ENCODE data around the gene KMT2E. TPM values are rescaled to one million over a fixed set of nuclear protein-coding genes. Genes with fewer than 3 reads are reported as not detected.

KMT2E gene
- total RNA-seq, 1 experiment from 2014 or later = 49.7 TPM

DNA sequence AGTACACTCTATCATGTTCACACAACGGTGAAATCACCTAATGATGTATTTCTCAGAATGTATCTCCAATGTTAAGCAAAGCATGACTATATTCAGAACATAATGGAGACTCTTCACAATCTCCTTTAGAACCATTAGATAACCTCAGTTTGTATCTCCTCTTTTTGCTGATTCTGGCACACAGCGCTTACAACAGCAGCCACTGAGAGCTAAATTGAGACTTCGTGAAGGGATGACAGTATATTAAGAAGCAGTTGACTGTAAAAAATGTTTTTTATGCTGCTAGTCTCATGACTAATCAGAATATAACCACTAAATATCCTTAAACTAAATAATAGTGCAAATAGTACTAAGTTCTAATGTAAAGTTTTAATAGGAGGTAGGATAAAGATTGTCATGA lies 46.9 kb downstream of the KMT2E start:
- Mint-ChIP-seq H3K4me1 (ENCODE audit: insufficient read depth, unreplicated experiment) (peaks cover 16% of the 10 kb centered on the region), H3K27ac (ENCODE audit: low read depth, unreplicated experiment) (no peak overlapping the region), H3K27me3 (ENCODE audit: insufficient read depth, unreplicated experiment) (no peaks in the 10 kb centered on the region), H3K4me3 (ENCODE audit: unreplicated experiment) (no peak overlapping the region), H3K36me3 (ENCODE audit: insufficient read depth, unreplicated experiment) (peaks cover 38% of the 10 kb centered on the region), H3K9me3 (ENCODE audit: unreplicated experiment) (no peaks in the 10 kb centered on the region)
- TF ChIP-seq, protein P1, sequence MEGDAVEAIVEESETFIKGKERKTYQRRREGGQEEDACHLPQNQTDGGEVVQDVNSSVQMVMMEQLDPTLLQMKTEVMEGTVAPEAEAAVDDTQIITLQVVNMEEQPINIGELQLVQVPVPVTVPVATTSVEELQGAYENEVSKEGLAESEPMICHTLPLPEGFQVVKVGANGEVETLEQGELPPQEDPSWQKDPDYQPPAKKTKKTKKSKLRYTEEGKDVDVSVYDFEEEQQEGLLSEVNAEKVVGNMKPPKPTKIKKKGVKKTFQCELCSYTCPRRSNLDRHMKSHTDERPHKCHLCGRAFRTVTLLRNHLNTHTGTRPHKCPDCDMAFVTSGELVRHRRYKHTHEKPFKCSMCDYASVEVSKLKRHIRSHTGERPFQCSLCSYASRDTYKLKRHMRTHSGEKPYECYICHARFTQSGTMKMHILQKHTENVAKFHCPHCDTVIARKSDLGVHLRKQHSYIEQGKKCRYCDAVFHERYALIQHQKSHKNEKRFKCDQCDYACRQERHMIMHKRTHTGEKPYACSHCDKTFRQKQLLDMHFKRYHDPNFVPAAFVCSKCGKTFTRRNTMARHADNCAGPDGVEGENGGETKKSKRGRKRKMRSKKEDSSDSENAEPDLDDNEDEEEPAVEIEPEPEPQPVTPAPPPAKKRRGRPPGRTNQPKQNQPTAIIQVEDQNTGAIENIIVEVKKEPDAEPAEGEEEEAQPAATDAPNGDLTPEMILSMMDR (IDR thresholded peaks at IDR 0.05; ENCODE audit: unreplicated experiment) = no peak
- CTCF ChIA-PET = interaction anchor here (0.6 to 0.9 kb wide), 3 partner anchors 45 to 1535 kb away, joined by 3 read pairs; no protein-coding TSS in a partner anchor
- intact Hi-C loops (cut with micrococcal nuclease) = no loop called here
- DNase-seq (ENCODE audit: unreplicated experiment) = no peak
- BruUV-seq (replicated peaks) = no TSS peak
- POLR2A ChIA-PET = interaction anchor here (1.0 kb wide), 1 partner anchor 18 kb away, joined by 4 read pairs; no protein-coding TSS in a partner anchor

DNA sequence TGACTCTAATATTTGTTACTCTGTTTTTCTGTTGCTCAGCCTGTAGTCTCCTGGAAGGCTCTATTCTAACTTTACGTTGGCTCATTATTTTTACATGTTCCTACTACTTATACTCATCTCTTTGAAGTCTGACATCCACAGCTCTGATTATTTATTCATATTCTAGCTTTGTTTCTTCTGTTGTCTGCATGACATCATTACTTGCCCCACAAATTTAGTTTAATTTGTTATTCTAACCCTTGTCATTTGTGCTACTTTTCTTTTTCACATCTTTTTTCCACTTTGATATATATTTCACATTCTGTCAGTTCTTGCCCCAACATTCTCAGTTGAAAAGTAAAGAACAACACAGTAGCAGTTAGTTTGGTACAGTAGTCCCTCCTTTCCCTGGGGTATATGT lies 51.1 kb downstream of the KMT2E start:
- intact Hi-C loops (cut with micrococcal nuclease) = loop anchor here (5.0 kb wide), 1 partner anchor 48 kb away; no protein-coding TSS in a partner anchor
- TF ChIP-seq, protein P1 (IDR thresholded peaks at IDR 0.05; ENCODE audit: unreplicated experiment) = no peak
- DNase-seq (ENCODE audit: unreplicated experiment) = no peak
- POLR2A ChIA-PET = interaction anchor here (1.1 to 1.5 kb wide), 3 partner anchors 10 to 52 kb away, joined by 3 to 6 read pairs (median 5); no protein-coding TSS in a partner anchor
- BruUV-seq (replicated peaks) = no TSS peak
- Mint-ChIP-seq H3K27ac (ENCODE audit: low read depth, unreplicated experiment) (peak overlapping the region; percentile 64), H3K27me3 (ENCODE audit: insufficient read depth, unreplicated experiment) (no peaks in the 10 kb centered on the region), H3K4me3 (ENCODE audit: unreplicated experiment) (no peak overlapping the region), H3K36me3 (ENCODE audit: insufficient read depth, unreplicated experiment) (peaks cover 77% of the 10 kb centered on the region), H3K4me1 (ENCODE audit: insufficient read depth, unreplicated experiment) (peaks cover 17% of the 10 kb centered on the region), H3K9me3 (ENCODE audit: unreplicated experiment) (no peaks in the 10 kb centered on the region)
- CTCF ChIA-PET = interaction anchor here (0.5 kb wide), 1 partner anchor 23 kb away, joined by 3 read pairs; no protein-coding TSS in a partner anchor

DNA sequence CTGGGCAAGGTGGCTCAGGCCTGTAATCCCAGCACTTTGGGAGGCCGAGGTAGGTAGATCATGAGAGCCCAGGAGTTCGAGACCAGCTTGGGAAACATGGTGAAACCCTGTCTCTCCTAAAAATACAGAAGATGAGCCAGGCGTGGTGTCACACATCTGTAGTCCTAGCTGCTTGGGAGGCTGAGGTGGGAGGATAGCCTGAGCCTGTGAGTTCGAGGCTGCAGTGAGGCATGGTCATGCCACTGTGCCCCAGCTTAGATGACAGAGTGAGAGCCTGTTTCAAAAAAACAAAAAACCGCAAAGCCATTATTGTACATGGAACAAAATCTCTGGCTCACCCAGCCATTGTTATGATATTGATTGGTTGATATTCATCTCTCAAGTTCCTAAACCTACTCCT lies 53.7 kb downstream of the KMT2E start:
- peaks cover 3% of the 10 kb centered on the region for H3K4me1 Mint-ChIP-seq (ENCODE audit: insufficient read depth, unreplicated experiment)
- POLR2A ChIA-PET = no interaction called here
- H3K36me3 Mint-ChIP-seq (ENCODE audit: insufficient read depth, unreplicated experiment) = peaks cover 89% of the 10 kb centered on the region
- intact Hi-C loops (cut with micrococcal nuclease) = loop anchor here (5.0 kb wide), 1 partner anchor 50 kb away; no protein-coding TSS in a partner anchor
- CTCF ChIA-PET = no interaction called here
- no peak overlapping the region for H3K27ac Mint-ChIP-seq (ENCODE audit: low read depth, unreplicated experiment)
- DNase-seq (ENCODE audit: unreplicated experiment) = no peak
- TF ChIP-seq, protein P1 (IDR thresholded peaks at IDR 0.05; ENCODE audit: unreplicated experiment) = no peak
- BruUV-seq (replicated peaks) = no TSS peak
- no peak overlapping the region for H3K4me3 Mint-ChIP-seq (ENCODE audit: unreplicated experiment)
- H3K9me3 Mint-ChIP-seq (ENCODE audit: unreplicated experiment) = no peaks in the 10 kb centered on the region
- H3K27me3 Mint-ChIP-seq (ENCODE audit: insufficient read depth, unreplicated experiment) = no peaks in the 10 kb centered on the region

DNA sequence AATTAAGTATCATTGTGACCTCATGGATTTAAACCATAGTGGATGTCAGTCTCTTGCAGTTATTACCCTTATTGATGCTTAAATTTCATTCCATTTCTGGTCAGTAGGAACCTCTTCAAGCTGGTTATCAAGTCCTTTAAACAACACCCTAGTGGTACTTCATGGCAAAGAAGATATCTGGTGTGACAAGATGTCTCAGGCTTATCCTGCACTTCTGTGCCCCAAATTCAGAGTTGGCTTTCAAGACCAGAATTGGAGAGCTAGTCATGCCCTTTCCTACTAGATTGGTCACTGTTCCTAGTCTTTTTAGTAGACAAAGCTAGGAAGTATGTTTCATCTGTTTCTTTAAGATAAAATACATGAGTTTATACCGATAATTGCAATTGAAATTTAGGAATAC lies 54.9 kb downstream of the KMT2E start:
- no TSS peak for BruUV-seq (replicated peaks)
- intact Hi-C loops (cut with micrococcal nuclease) = loop anchor here (5.0 kb wide), 1 partner anchor 52 kb away; no protein-coding TSS in a partner anchor
- DNase-seq (ENCODE audit: unreplicated experiment) = no peak
- Mint-ChIP-seq H3K27me3 (ENCODE audit: insufficient read depth, unreplicated experiment) (no peaks in the 10 kb centered on the region), H3K4me1 (ENCODE audit: insufficient read depth, unreplicated experiment) (peaks cover 3% of the 10 kb centered on the region), H3K4me3 (ENCODE audit: unreplicated experiment) (no peak overlapping the region), H3K27ac (ENCODE audit: low read depth, unreplicated experiment) (no peak overlapping the region), H3K9me3 (ENCODE audit: unreplicated experiment) (no peaks in the 10 kb centered on the region), H3K36me3 (ENCODE audit: insufficient read depth, unreplicated experiment) (peaks cover 88% of the 10 kb centered on the region)
- POLR2A ChIA-PET = no interaction called here
- CTCF ChIA-PET = interaction anchor here (0.6 to 1.2 kb wide), 2 partner anchors 88 to 881 kb away, joined by 3 to 4 read pairs; no protein-coding TSS in a partner anchor
- TF ChIP-seq, protein P1 (IDR thresholded peaks at IDR 0.05; ENCODE audit: unreplicated experiment) = no peak

Measured in MCF 10A (cell line).